HG03108 (cell line): ENCODE results near the gene ELAC2.

Experiments
- ATAC-seq: cut with Tn5 transposase; IDR thresholded peaks from one replicate; pipeline ENCODE4 v1.9.1; 2021; ENCODE audit warnings: moderate library complexity; ENCODE audit not compliant: unreplicated experiment

Gene ELAC2

GRCh38 chr17:13016881-13017654, 759 bp downstream of the ELAC2 start:
- no peak for ATAC-seq

GRCh38 chr17:13014801-13015200, 3.0 kb downstream of the ELAC2 start:
- ATAC-seq: no peak

GRCh38 chr17:13010959-13011358, 6.9 kb downstream of the ELAC2 start:
- no peak for ATAC-seq

- ATAC-seq: no peak
Measured at GRCh38 chr17:13008461-13008860, 9.4 kb downstream of the ELAC2 start.

GRCh38 chr17:13005530-13005929, 12.3 kb downstream of the ELAC2 start:
- ATAC-seq: no peak

GRCh38 chr17:13004336-13004735, 13.5 kb downstream of the ELAC2 start:
- ATAC-seq: no peak

GRCh38 chr17:13003927-13004326, 13.9 kb downstream of the ELAC2 start:
- no peak for ATAC-seq

GRCh38 chr17:13003454-13003851, 14.4 kb downstream of the ELAC2 start:
- no peak for ATAC-seq

GRCh38 chr17:13002761-13003453, 14.9 kb downstream of the ELAC2 start:
- no peak for ATAC-seq

GRCh38 chr17:13001991-13002615, 15.7 kb downstream of the ELAC2 start:
- no peak for ATAC-seq

GRCh38 chr17:13000561-13000960, 17.3 kb downstream of the ELAC2 start:
- no peak for ATAC-seq

- no peak for ATAC-seq
Measured at GRCh38 chr17:12998874-12999273, 19.0 kb downstream of the ELAC2 start.

- ATAC-seq: no peak
Measured at GRCh38 chr17:12998461-12998860, 19.4 kb downstream of the ELAC2 start.

- no peak for ATAC-seq
Measured at GRCh38 chr17:12996941-12997340, 20.9 kb downstream of the ELAC2 start.

- ATAC-seq: no peak
Measured at GRCh38 chr17:12996357-12996756, 21.5 kb downstream of the ELAC2 start.

GRCh38 chr17:12995896-12996295, 21.9 kb downstream of the ELAC2 start:
- ATAC-seq: no peak

- no peak for ATAC-seq
Measured at GRCh38 chr17:12995106-12995895, 22.5 kb downstream of the ELAC2 start.

- ATAC-seq: no peak
Measured at GRCh38 chr17:12994341-12995074, 23.3 kb downstream of the ELAC2 start.

GRCh38 chr17:12993631-12994030, 24.2 kb downstream of the ELAC2 start:
- ATAC-seq: no peak

GRCh38 chr17:12992676-12993075, 25.2 kb downstream of the ELAC2 start:
- no peak for ATAC-seq

- ATAC-seq: no peak
Measured at GRCh38 chr17:12990926-12991325, 26.9 kb downstream of the ELAC2 start.
